Neural progenitor cell (in vitro differentiated cells): ENCODE results near the gene ADGRV1. TPM values are rescaled to one million over a fixed set of nuclear protein-coding genes. Genes with fewer than 3 reads are reported as not detected.
A peak's percentile ranks its signal among the peaks of the same experiment; 100 is the strongest.

Source experiments
- DNase-seq: peaks from one replicate; pipeline ENCODE4 v3.0.0-alpha.2; 2016; ENCODE audit warnings: low spot score
- H2AFZ ChIP-seq: fragments of 200-600 bp; sonication (generic); replicated peaks from 2 replicates; pipeline ENCODE4 v1.6.1; 2016; ENCODE audit warnings: antibody characterized with exemption
- H3F3A ChIP-seq: fragments of 200-600 bp; sonication (generic); 2 replicates; pipeline ENCODE4 v1.6.1; 2016; ENCODE audit warnings: antibody characterized with exemption, low read depth
- H3K27ac ChIP-seq: fragments of 200-600 bp; sonication (generic); 2 replicates; pipeline ENCODE4 v1.5.1; 2016; ENCODE audit warnings: mild to moderate bottlenecking
- H3K27me3 ChIP-seq: fragments of 200-600 bp; sonication (generic); 2 replicates; pipeline ENCODE4 v1.6.1; 2016; ENCODE audit warnings: mild to moderate bottlenecking, moderate library complexity
- H3K36me3 ChIP-seq: fragments of 200-600 bp; sonication (generic); 2 replicates; pipeline ENCODE4 v1.5.1; 2016
- H3K4me1 ChIP-seq: fragments of 200-600 bp; sonication (generic); 2 replicates; pipeline ENCODE4 v1.6.1; 2016; ENCODE audit warnings: mixed run types
- H3K4me2 ChIP-seq: fragments of 200-600 bp; sonication (generic); 2 replicates; pipeline ENCODE4 v1.6.1; 2016
- H3K4me3 ChIP-seq: fragments of 200-600 bp; sonication (generic); 2 replicates; pipeline ENCODE4 v1.5.1; 2016
- H3K79me2 ChIP-seq: fragments of 200-600 bp; sonication (generic); 2 replicates; pipeline ENCODE4 v1.6.1; 2016; ENCODE audit warnings: low read depth
- H3K9ac ChIP-seq: fragments of 200-600 bp; sonication (generic); 2 replicates; pipeline ENCODE4 v1.6.1; 2016
- H3K9me3 ChIP-seq: fragments of 200-600 bp; sonication (generic); 2 replicates; pipeline ENCODE4 v1.5.1; 2016; ENCODE audit warnings: low read depth
- H4K20me1 ChIP-seq: fragments of 200-600 bp; sonication (generic); 2 replicates; pipeline ENCODE4 v1.6.1; 2016; ENCODE audit warnings: low read depth
- H3K27ac Mint-ChIP-seq: 3 replicates; pipeline ENCODE4 v1.8.0; 2021; ENCODE audit warnings: mixed read lengths
- H3K27me3 Mint-ChIP-seq: 2 replicates; pipeline ENCODE4 v1.8.0; 2022; ENCODE audit warnings: low read depth, mild to moderate bottlenecking, inconsistent platforms, moderate library complexity, mixed read lengths; ENCODE audit not compliant: insufficient read depth
- H3K36me3 Mint-ChIP-seq: 3 replicates; pipeline ENCODE4 v1.8.0; 2021; ENCODE audit warnings: mixed read lengths
- H3K4me1 Mint-ChIP-seq: 3 replicates; pipeline ENCODE4 v1.8.0; 2021; ENCODE audit warnings: mixed read lengths
- H3K4me3 Mint-ChIP-seq: 3 replicates; pipeline ENCODE4 v1.8.0; 2021; ENCODE audit warnings: mild to moderate bottlenecking, moderate library complexity, mixed read lengths
- H3K9me3 Mint-ChIP-seq: 3 replicates; pipeline ENCODE4 v1.8.0; 2020; ENCODE audit warnings: mixed read lengths
- CTCF ChIP-seq: fragments of 200-600 bp; sonication (generic); IDR thresholded peaks from 2 replicates; pipeline ENCODE4 v1.5.1; 2017; ENCODE audit warnings: antibody characterized with exemption, mild to moderate bottlenecking
- EZH2 ChIP-seq: fragments of 200-600 bp; sonication (generic); IDR thresholded peaks from 2 replicates; pipeline ENCODE4 v1.6.1; 2017; ENCODE audit warnings: antibody characterized with exemption, mild to moderate bottlenecking, moderate library complexity
- EZH2phosphoT487 ChIP-seq: fragments of 200-600 bp; sonication (generic); IDR thresholded peaks from 2 replicates; pipeline ENCODE4 v1.6.1; 2017; ENCODE audit warnings: antibody characterized with exemption
- total RNA-seq: library from RNA; depleted of rRNA; stranded (reverse); fragments of >200 nt; gene quantifications from 2 replicates; pipeline ENCODE4 v1.2.3, GENCODE V29; 2015; ENCODE audit warnings: low replicate concordance

The ADGRV1 gene
- total RNA-seq, 1 donor from 2014 or later = 151 TPM

GRCh38 chr5:90562341-90562740, 3.7 kb downstream of the ADGRV1 start:
- peaks cover 25% of the 10 kb centered on the region for H3K9me3 Mint-ChIP-seq
- Histone ChIP-seq H3K4me2 (peak overlapping the region; percentile 88), H3K4me1 (peaks cover 50% of the 10 kb centered on the region), H4K20me1 (peaks cover 10% of the 10 kb centered on the region), H3K4me3 (peak overlapping the region; percentile 32), H3K27me3 (peaks cover 7% of the 10 kb centered on the region), H3K27ac (peak overlapping the region; percentile 66), H3F3A (peaks cover 32% of the 10 kb centered on the region), H3K36me3 (peaks cover 13% of the 10 kb centered on the region), H2AFZ (no peak overlapping the region), H3K9ac (no peak overlapping the region), H3K9me3 (peaks cover 6% of the 10 kb centered on the region), H3K79me2 (peaks cover 83% of the 10 kb centered on the region)
- peaks cover 21% of the 10 kb centered on the region for H3K36me3 Mint-ChIP-seq
- H3K4me3 Mint-ChIP-seq = peak overlapping the region; percentile 64
- H3K4me1 Mint-ChIP-seq = peaks cover 46% of the 10 kb centered on the region
- peak; percentile 76 for DNase-seq
- no peaks in the 10 kb centered on the region for H3K27me3 Mint-ChIP-seq
- TF ChIP-seq EZH2phosphoT487 (no peak), CTCF (no peak), EZH2 (no peak)
- peak overlapping the region; percentile 91 for H3K27ac Mint-ChIP-seq

DNA sequence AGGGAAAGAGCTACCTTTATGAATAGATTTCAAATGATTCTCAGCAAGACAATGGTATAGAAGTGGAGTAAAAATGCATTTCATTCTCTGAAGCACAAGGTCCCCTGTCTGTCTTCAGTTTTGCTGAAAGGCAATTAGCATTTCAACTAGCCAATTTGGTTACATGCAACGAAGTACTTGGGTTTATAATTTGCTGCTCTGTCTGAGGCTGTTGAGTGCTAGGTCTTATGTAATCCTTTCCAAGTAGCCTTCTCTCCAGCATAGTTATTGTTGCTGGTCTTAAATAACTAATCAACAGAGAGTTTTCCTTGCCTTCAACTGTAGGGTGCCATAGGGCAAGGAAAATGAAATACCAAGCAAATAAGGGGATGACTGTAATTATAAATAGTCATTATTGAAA, 4.5 kb downstream of the ADGRV1 start:
- Histone ChIP-seq H3K36me3 (peaks cover 15% of the 10 kb centered on the region), H3K27ac (peak overlapping the region; percentile 33), H3K9ac (no peak overlapping the region), H3K4me3 (peak overlapping the region; percentile 32), H4K20me1 (peaks cover 10% of the 10 kb centered on the region), H3F3A (peaks cover 30% of the 10 kb centered on the region), H3K9me3 (peaks cover 8% of the 10 kb centered on the region), H2AFZ (no peak overlapping the region), H3K79me2 (peaks cover 91% of the 10 kb centered on the region), H3K27me3 (no peaks in the 10 kb centered on the region), H3K4me1 (peaks cover 43% of the 10 kb centered on the region), H3K4me2 (peak overlapping the region; percentile 88)
- no peak for DNase-seq
- Mint-ChIP-seq H3K4me1 (peaks cover 40% of the 10 kb centered on the region), H3K27ac (no peak overlapping the region), H3K36me3 (peaks cover 25% of the 10 kb centered on the region), H3K9me3 (peaks cover 31% of the 10 kb centered on the region), H3K4me3 (peak overlapping the region; percentile 30), H3K27me3 (no peaks in the 10 kb centered on the region)
- TF ChIP-seq CTCF (no peak), EZH2phosphoT487 (no peak), EZH2 (no peak)

- no peak for DNase-seq
- Histone ChIP-seq H3K79me2 (peaks cover 97% of the 10 kb centered on the region), H3K36me3 (peaks cover 23% of the 10 kb centered on the region), H3K9me3 (peaks cover 13% of the 10 kb centered on the region), H3K9ac (no peak overlapping the region), H2AFZ (no peak overlapping the region), H3K27me3 (no peaks in the 10 kb centered on the region), H3K4me1 (peaks cover 31% of the 10 kb centered on the region), H3K4me2 (no peak overlapping the region), H3F3A (peaks cover 31% of the 10 kb centered on the region), H4K20me1 (peaks cover 10% of the 10 kb centered on the region), H3K4me3 (no peak overlapping the region), H3K27ac (no peak overlapping the region)
- Mint-ChIP-seq H3K4me3 (no peak overlapping the region), H3K36me3 (peaks cover 32% of the 10 kb centered on the region), H3K27me3 (no peaks in the 10 kb centered on the region), H3K9me3 (peaks cover 48% of the 10 kb centered on the region), H3K4me1 (peaks cover 32% of the 10 kb centered on the region), H3K27ac (no peak overlapping the region)
- TF ChIP-seq EZH2 (no peak), CTCF (no peak), EZH2phosphoT487 (no peak)
These were observed 6.9 kb downstream of the ADGRV1 start for GRCh38 chr5:90565491-90565890.
